Vagina (tissue), 2 donors: ENCODE results near the gene PBRM1. TPM values are rescaled to one million over a fixed set of nuclear protein-coding genes. Genes with fewer than 3 reads are reported as not detected.

Experiments
- DNase-seq, 2 donors: peaks; one replicate each; pipeline ENCODE4 v3.0.0-alpha.2; 2017; ENCODE audit errors: extremely low spot score in 2 of 2
- H3K27ac ChIP-seq: fragments of 200-600 bp; sonication (generic); one replicate; pipeline ENCODE4 v1.5.1; 2019
- H3K27me3 ChIP-seq: fragments of 200-600 bp; sonication (generic); one replicate; pipeline ENCODE4 v1.5.1; 2019
- H3K36me3 ChIP-seq, 2 donors: fragments of 200-600 bp; sonication (generic); one replicate each; pipeline ENCODE4 v1.5.1; 2017 to 2019
- H3K4me1 ChIP-seq: fragments of 200-600 bp; sonication (generic); one replicate; pipeline ENCODE4 v1.5.1; 2019
- H3K4me3 ChIP-seq, 2 donors: fragments of 200-600 bp; sonication (generic); 1 replicate in 1 of 2; 2 replicates in 1 of 2; pipeline ENCODE4 v1.5.1; 2016 to 2019
- H3K9me3 ChIP-seq: fragments of 200-600 bp; sonication (generic); one replicate; pipeline ENCODE4 v1.5.1; 2019
- POLR2A ChIP-seq, 2 donors: fragments of 450-650 bp; IDR thresholded peaks; one replicate each; pipeline ENCODE4 v1.6.1; 2017; ENCODE audit warnings: antibody characterized with exemption in 2 of 2, mild to moderate bottlenecking in 2 of 2, moderate library complexity in 2 of 2
- POLR2AphosphoS5 ChIP-seq, 2 donors: sonication (generic); formaldehyde crosslinking; IDR thresholded peaks; one replicate each; pipeline ENCODE4 v1.9.0; 2017; ENCODE audit warnings: antibody characterized with exemption in 2 of 2, mild to moderate bottlenecking in 2 of 2, low read depth in 1 of 2; ENCODE audit not compliant: insufficient read depth in 1 of 2
- intact Hi-C: fragments of 100-400 bp; cut with DNase I; formaldehyde crosslinking; loops from one replicate; pipeline ENCODE4 v1.15.1; 2023
- total RNA-seq: library from RNA; depleted of rRNA; stranded (reverse); fragments of >200 nt; gene quantifications from one replicate; pipeline ENCODE4 v1.2.3, GENCODE V29; 2016
- TF ChIP-seq, protein P1 (sequence below), 3 experiments: fragments of 450-650 bp in 2 of 3; fragments of 200-600 bp in 1 of 3; sonication (generic) in 1 of 3; IDR thresholded peaks; one replicate each; pipeline ENCODE4 v1.5.1; 2017 to 2019; ENCODE audit warnings: antibody characterized with exemption in 3 of 3, mild to moderate bottlenecking in 2 of 3, moderate library complexity in 2 of 3

PBRM1 gene
- total RNA-seq, 1 donor from 2014 or later = 64.6 TPM

DNA sequence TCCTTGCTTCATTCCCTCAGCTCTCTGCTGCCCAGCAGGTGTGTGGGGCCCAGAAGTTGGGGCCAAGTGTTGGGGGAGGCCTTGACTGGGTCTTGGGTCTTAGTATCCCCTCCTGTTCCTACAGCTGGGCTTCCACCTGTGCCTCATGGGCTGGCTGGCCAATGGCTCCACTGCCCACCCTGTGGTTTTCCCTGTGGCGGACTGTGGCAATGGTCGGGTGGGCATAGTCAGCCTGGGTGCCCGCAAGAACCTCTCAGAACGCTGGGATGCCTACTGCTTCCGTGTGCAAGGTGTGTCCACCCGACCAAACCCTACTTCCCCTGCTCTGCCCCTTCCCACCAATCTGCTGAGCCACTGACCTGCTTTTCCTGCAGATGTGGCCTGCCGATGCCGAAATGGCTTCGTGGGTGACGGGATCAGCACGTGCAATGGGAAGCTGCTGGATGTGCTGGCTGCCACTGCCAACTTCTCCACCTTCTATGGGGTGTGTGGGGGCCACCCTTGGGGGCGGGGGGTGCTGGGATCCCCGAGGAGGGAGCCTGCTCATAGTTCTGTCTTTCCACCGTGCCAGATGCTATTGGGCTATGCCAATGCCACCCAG lies 163.0 kb downstream of the PBRM1 start:
- Histone ChIP-seq H3K9me3 (no peaks in the 10 kb centered on the region), H3K4me3 (no peak overlapping the region), H3K27ac (no peak overlapping the region), H3K27me3 (no peaks in the 10 kb centered on the region), H3K36me3 (peaks cover 0 to 10% of the 10 kb centered on the region in 2 donors), H3K4me1 (peaks cover 42% of the 10 kb centered on the region)
- intact Hi-C loops = loop anchor here (10.0 kb wide), 1 partner anchor 98 kb away; no protein-coding TSS in a partner anchor
- no peak for DNase-seq
- TF ChIP-seq POLR2A (IDR thresholded peaks at IDR 0.05) (no peak), POLR2AphosphoS5 (IDR thresholded peaks at IDR 0.05; ENCODE audit: insufficient read depth in 1 of 2, low read depth in 1 of 2) (no peak)
- TF ChIP-seq, protein P1, sequence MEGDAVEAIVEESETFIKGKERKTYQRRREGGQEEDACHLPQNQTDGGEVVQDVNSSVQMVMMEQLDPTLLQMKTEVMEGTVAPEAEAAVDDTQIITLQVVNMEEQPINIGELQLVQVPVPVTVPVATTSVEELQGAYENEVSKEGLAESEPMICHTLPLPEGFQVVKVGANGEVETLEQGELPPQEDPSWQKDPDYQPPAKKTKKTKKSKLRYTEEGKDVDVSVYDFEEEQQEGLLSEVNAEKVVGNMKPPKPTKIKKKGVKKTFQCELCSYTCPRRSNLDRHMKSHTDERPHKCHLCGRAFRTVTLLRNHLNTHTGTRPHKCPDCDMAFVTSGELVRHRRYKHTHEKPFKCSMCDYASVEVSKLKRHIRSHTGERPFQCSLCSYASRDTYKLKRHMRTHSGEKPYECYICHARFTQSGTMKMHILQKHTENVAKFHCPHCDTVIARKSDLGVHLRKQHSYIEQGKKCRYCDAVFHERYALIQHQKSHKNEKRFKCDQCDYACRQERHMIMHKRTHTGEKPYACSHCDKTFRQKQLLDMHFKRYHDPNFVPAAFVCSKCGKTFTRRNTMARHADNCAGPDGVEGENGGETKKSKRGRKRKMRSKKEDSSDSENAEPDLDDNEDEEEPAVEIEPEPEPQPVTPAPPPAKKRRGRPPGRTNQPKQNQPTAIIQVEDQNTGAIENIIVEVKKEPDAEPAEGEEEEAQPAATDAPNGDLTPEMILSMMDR (IDR thresholded peaks at IDR 0.05) = no peak

DNA sequence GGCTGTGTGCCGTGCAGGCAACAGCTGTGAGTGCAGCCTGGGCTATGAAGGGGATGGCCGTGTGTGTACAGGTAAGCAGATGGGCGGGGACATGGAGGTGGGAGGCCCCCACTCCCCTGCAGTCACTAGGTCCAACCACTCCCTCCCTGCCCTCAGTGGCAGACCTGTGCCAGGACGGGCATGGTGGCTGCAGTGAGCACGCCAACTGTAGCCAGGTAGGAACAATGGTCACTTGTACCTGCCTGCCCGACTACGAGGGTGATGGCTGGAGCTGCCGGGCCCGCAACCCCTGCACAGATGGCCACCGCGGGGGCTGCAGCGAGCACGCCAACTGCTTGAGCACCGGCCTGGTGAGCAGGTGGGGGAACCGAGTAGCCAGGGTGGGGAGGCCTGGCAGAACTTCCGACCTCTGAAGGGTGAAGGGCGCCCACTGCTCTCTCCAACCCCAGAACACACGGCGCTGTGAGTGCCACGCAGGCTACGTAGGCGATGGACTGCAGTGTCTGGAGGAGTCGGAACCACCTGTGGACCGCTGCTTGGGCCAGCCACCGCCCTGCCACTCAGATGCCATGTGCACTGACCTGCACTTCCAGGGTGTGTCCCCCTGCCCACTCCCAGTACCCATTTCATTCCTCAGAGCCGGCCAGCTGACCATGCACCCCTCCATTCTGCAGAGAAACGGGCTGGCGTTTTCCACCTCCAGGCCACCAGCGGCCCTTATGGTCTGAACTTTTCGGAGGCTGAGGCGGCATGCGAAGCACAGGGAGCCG lies 163.6 kb downstream of the PBRM1 start:
- Histone ChIP-seq H3K4me1 (peaks cover 38% of the 10 kb centered on the region), H3K27ac (no peak overlapping the region), H3K9me3 (no peaks in the 10 kb centered on the region), H3K36me3 (peaks cover 0 to 6% of the 10 kb centered on the region in 2 donors), H3K27me3 (no peaks in the 10 kb centered on the region), H3K4me3 (no peak overlapping the region)
- intact Hi-C loops = loop anchor here (10.0 kb wide), 1 partner anchor 97 kb away; no protein-coding TSS in a partner anchor
- DNase-seq = no peak
- TF ChIP-seq POLR2AphosphoS5 (IDR thresholded peaks at IDR 0.05; ENCODE audit: insufficient read depth in 1 of 2, low read depth in 1 of 2) (no peak), POLR2A (IDR thresholded peaks at IDR 0.05) (no peak)
- TF ChIP-seq, protein P1 (IDR thresholded peaks at IDR 0.05) = no peak

DNA sequence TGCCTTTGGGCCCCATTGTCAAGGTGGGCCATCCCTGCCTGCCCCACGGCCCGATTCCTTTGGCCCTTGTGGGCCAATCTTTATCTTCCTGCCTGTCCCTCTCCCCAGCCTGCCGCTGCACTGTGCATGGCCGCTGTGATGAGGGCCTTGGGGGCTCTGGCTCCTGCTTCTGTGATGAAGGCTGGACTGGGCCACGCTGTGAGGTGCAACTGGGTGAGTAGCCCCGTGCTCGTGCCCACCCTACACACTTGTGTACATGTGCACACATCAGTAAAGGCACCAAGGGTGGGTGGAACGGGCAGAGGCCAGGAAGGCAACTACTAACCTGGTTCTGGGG lies 164.3 kb downstream of the PBRM1 start:
- TF ChIP-seq POLR2A (IDR thresholded peaks at IDR 0.05) = no peak
- TF ChIP-seq, protein P1 (IDR thresholded peaks at IDR 0.05) = no peak
- TF ChIP-seq POLR2AphosphoS5 (IDR thresholded peaks at IDR 0.05; ENCODE audit: insufficient read depth in 1 of 2, low read depth in 1 of 2) = no peak
- intact Hi-C loops = loop anchor here (10.0 kb wide), 1 partner anchor 97 kb away; no protein-coding TSS in a partner anchor
- Histone ChIP-seq H3K4me1 (peaks cover 34% of the 10 kb centered on the region), H3K9me3 (no peaks in the 10 kb centered on the region), H3K27ac (no peak overlapping the region), H3K36me3 (peaks cover 0 to 5% of the 10 kb centered on the region in 2 donors), H3K27me3 (no peaks in the 10 kb centered on the region), H3K4me3 (no peak overlapping the region)
- DNase-seq = no peak

DNA sequence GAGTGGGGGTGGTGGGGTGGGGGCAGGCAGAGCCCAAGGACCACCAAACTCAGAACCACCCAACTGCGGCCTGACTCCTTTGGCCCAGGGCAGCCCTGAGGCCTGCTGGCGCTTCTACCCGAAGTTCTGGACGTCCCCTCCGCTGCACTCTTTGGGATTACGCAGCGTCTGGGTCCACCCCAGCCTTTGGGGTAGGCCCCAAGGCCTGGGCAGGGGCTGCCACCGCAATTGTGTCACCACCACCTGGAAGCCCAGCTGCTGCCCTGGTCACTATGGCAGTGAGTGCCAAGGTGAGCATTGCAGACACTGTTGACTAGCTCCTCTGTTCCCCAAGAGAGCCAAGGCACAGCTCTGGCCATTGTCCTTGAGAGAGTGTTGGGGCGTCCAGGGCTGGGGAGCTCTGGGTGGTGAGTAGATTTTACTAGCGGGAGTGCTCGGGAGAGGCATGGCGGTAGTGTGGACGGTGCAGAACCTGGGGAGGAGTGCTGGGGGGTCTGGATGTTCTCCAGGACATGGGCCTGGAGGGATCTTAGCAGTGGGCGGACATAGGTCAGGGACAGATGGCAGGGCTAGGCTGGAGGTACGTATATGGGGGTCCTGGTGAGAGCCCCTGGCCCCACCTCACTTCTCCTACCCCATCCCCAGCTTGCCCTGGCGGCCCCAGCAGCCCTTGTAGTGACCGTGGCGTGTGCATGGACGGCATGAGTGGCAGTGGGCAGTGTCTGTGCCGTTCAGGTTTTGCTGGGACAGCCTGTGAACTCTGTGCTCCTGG lies 164.8 kb downstream of the PBRM1 start:
- H3K36me3 ChIP-seq = peaks cover 0 to 5% of the 10 kb centered on the region in 2 donors
- intact Hi-C loops = loop anchor here (10.0 kb wide), 1 partner anchor 96 kb away; no protein-coding TSS in a partner anchor
- TF ChIP-seq POLR2AphosphoS5 (IDR thresholded peaks at IDR 0.05; ENCODE audit: insufficient read depth in 1 of 2, low read depth in 1 of 2) (no peak), POLR2A (IDR thresholded peaks at IDR 0.05) (no peak)
- TF ChIP-seq, protein P1 (IDR thresholded peaks at IDR 0.05) = no peak
- H3K27me3 ChIP-seq = no peaks in the 10 kb centered on the region
- H3K9me3 ChIP-seq = no peaks in the 10 kb centered on the region
- H3K27ac ChIP-seq = no peak overlapping the region
- no peak overlapping the region for H3K4me3 ChIP-seq
- peaks cover 28% of the 10 kb centered on the region for H3K4me1 ChIP-seq
- DNase-seq = no peak
